HG02943 (cell line): ENCODE data around the gene NMBR.
"Not testable (repeated sequence)": the region's sequence is repeated elsewhere in the genome, so short reads cannot be mapped to it uniquely, and the experiment has no call there.

Experiments
- ATAC-seq: cut with Tn5 transposase; IDR thresholded peaks from one replicate; pipeline ENCODE4 v1.9.1; 2021; ENCODE audit warnings: mild to moderate bottlenecking, low read depth, moderate library complexity; ENCODE audit not compliant: unreplicated experiment

The NMBR gene

DNA sequence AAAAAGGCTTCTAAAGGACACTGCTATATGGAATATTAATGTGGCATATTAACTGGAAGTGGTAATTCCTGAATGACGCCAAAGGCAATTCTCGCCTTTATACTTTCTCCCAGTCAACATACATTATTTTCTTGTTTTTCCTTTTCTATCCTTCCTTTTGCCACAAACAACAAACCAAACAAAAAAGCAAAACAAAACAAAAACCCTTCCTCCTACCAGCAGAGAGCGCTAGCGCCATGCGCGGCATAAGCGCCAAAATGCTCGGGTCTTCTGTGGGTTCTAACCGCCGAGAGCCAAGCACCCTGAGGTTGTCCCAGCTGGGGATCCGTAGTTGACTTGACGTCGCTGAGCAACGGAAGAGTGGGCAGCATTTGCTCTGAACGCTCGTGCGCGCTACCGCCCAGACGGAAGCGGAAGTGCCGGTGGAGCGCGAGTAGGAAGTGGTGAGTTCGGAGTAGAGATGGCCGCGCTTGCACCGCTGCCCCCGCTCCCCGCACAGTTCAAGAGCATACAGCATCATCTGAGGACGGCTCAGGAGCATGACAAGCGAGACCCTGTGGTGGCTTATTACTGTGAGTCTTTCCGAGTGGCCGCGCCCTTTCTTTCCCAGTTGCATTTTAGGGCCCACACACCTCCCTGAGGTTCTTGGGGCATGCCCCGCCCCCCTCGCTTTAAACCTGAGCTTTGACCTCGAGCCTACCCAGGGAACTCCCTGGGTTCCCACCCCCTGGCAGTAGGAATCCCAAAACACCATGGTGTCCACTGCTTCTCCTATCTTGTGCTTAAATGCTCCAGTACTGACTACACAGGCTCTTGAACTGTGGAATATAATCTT lies at the start of gene NMBR, which contains the start of gene VTA1:
Gene NMBR (minus strand): TSS at position 295 of the 835 bp plus-strand sequence. CDS start 58,464 bp downstream, outside the sequence.
Gene VTA1 (plus strand): TSS at position 436 of the 835 bp plus-strand sequence. CDS start 25 bp downstream, at position 461.
- ATAC-seq = peak; percentile 100

DNA sequence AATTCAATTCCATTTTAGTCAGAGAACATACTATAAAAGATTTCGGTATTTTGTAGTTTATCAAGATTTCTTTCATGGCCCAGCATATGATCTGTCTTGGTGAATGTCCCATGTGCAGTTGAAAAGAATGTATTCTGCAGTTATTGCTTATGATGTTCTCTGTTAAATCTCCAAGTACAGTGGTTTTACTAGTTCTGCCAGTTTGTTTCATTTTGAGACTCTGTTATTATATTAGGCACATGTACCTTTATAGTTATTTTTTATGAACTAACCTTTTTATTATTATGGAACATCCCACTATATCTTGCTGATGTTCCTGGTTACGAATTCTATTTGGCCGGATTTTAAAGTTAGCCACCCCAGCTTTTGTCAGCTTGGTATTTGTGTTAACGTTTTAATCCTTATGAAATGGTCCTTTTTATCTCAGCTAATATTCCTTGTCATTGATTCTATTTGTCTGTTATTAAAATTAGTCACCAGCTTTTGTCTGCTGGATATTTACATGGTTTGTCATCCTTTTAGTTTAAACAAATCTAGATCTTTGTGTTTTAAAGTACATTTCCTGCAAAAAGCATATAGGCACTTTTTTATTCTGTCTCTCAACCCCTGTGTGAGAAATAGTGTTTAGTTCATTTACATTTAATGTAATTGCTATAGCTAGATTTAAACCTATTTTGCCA lies 49.1 kb upstream of the NMBR start:
- no peak for ATAC-seq

DNA sequence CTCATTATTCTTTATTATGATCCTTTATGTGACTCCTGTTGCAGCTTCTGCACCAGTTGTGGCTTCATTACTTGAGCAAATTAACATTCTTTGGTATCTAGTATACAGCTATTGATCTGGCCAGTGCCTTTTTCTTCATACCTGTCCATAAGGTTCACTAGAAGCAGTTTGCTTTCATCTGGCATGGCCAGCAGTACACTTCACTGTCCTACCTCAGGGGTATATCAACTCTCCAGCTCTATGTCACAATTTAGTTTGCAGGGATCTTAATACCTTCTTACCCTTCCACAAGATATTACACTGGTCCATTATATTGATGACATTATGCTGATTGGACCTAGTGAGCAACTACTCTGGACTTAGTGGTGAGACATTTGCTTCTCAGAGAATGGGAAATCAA lies 46.7 kb upstream of the NMBR start:
- ATAC-seq = no peak

GRCh38 chr6:142192343-142192742 lies 45.4 kb upstream of the NMBR start:
- no peak for ATAC-seq

DNA sequence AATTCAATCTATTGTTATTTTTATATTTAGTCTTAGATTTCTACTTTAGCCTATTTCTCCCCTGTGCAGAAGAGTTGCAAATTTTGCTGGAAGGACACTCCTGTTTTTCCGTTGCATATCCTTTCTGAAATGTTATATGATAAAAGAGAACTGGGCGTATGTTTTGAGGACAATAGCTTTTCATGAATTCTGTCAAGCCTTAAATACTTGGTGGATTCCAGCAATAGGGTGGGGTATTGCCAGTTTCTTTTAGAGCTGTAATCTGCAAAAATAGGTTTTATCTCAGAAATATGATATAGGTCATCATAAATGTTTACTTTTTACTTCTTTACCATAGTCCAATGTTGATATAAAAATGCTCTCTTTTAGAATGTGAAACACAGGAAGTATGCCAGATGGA lies 42.1 kb upstream of the NMBR start:
- ATAC-seq = no peak

GRCh38 chr6:142188341-142188740 lies 41.4 kb upstream of the NMBR start:
- ATAC-seq = not testable (repeated sequence)

GRCh38 chr6:142187209-142187608 lies 40.3 kb upstream of the NMBR start:
- no peak for ATAC-seq

DNA sequence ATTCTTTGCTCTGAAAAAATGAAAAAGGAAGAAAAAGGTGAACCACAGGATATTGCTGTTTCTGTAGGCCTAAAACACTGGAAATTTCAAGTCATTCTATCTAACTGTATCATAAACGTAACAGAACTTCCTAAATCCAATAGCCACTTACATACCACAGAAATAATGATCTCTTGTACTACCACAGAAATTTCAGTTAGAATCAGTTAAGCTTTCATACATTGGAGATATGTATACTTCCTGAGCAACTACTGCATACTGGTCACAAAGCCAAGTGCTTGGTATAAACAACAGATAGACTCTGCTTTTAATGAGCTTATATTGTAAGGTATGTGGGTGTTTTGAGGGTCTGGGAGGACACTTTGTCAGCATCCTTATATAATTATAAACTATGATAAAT lies 38.7 kb upstream of the NMBR start:
- ATAC-seq = no peak

DNA sequence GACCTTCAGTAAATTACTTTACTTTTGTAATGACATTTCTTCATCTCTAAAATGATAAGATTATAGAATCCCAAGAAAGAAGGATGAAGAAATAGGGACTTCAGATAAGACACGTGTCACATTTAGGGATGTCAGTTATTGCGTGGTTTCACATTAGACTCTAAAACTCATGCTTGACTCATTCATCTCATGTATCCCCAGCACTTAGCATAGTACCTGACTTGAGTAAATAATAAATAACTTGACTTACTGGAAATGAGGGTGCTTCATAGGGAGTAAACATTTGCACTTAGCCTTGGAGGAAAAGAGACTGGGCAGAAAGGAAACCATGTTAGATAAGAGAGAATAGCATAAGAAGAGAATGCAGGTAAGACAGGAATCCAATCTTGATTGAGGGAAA lies 37.4 kb upstream of the NMBR start:
- no peak for ATAC-seq

DNA sequence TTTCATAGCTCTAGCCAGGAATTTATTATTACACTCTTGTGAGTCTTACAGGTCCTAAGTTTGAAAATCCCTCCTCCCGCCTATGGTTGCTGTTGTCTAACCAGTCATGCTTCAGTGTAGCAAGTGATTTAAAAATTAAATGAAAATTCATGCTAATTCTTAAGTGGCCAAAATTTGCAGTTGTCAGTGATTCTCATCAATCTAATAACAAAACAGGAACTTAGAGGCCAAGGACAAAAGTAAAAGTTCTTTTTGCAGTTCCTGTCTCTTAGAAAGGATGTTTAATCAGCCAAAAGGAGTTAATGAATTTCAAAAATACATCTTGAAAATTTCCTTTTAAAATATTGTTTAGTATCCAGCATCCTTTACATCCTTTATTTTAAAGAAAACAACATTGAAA lies 36.4 kb upstream of the NMBR start:
- ATAC-seq = no peak

GRCh38 chr6:142182004-142182403 lies 35.1 kb upstream of the NMBR start:
- no peak for ATAC-seq

DNA sequence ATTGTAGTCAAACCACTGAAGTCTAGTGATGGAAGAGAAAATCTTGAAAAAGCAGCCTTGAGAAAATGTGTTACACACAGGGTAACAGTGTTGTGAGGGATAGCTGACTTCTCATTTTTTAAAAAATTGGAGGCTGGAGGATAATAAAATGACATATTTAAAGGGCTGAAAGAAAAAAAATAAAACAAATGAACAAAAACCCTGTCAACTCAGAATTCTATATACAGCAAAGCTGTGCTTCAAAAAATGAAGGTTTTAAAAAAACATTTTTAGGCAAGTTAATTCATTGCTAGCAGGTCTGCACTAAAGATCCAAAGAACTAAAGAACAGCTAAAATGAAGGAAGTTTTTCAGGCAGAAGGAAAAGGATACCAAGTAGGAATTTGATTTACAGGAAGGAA lies 31.2 kb upstream of the NMBR start:
- ATAC-seq = no peak

GRCh38 chr6:142174703-142175102 lies 27.8 kb upstream of the NMBR start:
- no peak for ATAC-seq

DNA sequence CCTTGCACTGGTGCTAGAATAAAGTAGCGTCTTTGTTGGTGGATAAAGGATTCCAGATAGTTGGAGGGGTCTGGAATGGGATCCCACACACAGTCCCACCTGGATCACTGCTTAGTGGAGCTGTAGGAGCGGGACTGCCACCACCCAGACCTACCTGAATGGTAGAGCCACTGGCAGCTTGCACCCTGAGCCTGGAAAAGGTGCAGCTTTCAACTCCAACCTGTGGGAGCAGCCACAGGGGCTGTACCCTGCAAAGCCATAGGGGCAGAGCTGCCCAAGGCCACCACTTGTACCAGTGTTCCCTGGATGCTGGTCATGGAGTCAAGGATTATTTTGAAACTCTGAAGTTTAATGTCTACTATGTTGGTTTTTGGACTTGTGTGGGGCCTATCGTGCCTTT lies 27.1 kb upstream of the NMBR start:
- no peak for ATAC-seq

GRCh38 chr6:142172758-142173157 lies 25.8 kb upstream of the NMBR start:
- no peak for ATAC-seq

- no peak for ATAC-seq
Measured at GRCh38 chr6:142171351-142171750, 24.4 kb upstream of the NMBR start.

- ATAC-seq = no peak
Measured at GRCh38 chr6:142167486-142167885, 20.6 kb upstream of the NMBR start.

- ATAC-seq = no peak
Measured at GRCh38 chr6:142167071-142167470, 20.1 kb upstream of the NMBR start.

GRCh38 chr6:142165227-142165626 lies 18.3 kb upstream of the NMBR start:
- ATAC-seq = no peak

GRCh38 chr6:142162780-142163179 lies 15.9 kb upstream of the NMBR start:
- ATAC-seq = no peak

- ATAC-seq = not testable (repeated sequence)
Measured at GRCh38 chr6:142156758-142157068, 9.8 kb upstream of the NMBR start.
